GM12891 (cell line): ENCODE data around the gene RAI2.

Experiments used
- PAX5 ChIP-seq: IDR thresholded peaks from 2 replicates; pipeline ENCODE4 v1.6.1; 2011; ENCODE audit warnings: low read length, moderate library complexity, mild to moderate bottlenecking; ENCODE audit not compliant: insufficient read depth, severe bottlenecking
- POLR2A ChIP-seq: IDR thresholded peaks from 2 replicates; pipeline ENCODE4 v1.6.1; 2011; ENCODE audit warnings: low read depth, low read length, control low read depth
- POLR2AphosphoS5 ChIP-seq: IDR thresholded peaks from 2 replicates; pipeline ENCODE4 v1.6.1; 2011; ENCODE audit warnings: low read depth, low read length, control low read depth
- TAF1 ChIP-seq: IDR thresholded peaks from 2 replicates; pipeline ENCODE4 v1.6.1; 2011; ENCODE audit warnings: low read depth, low read length, control low read depth

DNA sequence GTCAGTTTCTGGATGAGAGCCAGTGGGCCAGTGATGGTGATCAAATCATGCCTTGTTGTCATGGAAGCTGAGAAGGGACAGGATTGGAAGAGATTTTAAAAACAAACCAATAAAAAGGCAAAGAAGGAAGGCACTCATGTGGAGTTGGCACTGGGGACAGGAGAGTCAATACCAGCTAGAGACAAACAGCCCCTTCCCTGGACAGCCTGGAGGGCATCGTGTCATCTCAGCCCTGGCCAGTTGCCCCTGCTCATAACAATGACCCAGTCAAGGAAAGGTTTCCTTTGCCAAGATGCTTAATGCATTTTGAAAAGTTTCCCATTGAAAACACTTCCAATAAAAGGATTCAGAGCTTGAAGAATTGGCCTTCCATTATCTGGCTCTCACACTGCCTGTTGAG, 68.3 kb downstream of the RAI2 start:
- no peak for TF ChIP-seq PAX5
- TF ChIP-seq POLR2AphosphoS5, result no peak
- no peak for TF ChIP-seq POLR2A
- no peak for TF ChIP-seq TAF1
